HG03064 (cell line): Measurements from ENCODE around the gene DBNL.

ENCODE experiments used
- ATAC-seq: cut with Tn5 transposase; IDR thresholded peaks from one replicate; pipeline ENCODE4 v1.9.1; 2021; ENCODE audit warnings: low read depth; ENCODE audit not compliant: unreplicated experiment

Gene DBNL

GRCh38 chr7:44107116-44107960, 62.8 kb downstream of the DBNL start:
- ATAC-seq: no peak

GRCh38 chr7:44107961-44108767, 63.7 kb downstream of the DBNL start:
- no peak for ATAC-seq

GRCh38 chr7:44108768-44109750, 64.6 kb downstream of the DBNL start:
- ATAC-seq: no peak

GRCh38 chr7:44109991-44110390, 65.5 kb downstream of the DBNL start:
- ATAC-seq: no peak

- ATAC-seq: no peak
Measured at GRCh38 chr7:44110719-44111635, 66.5 kb downstream of the DBNL start.
